Activated T-helper 9 cell treated with anti-CD3 and anti-CD28 coated beads, Interleukin-2, amount 50 U/mL, for 16 hours (primary cell): ENCODE data around the gene BROX.
"Not testable (repeated sequence)": the region's sequence is repeated elsewhere in the genome, so short reads cannot be mapped to it uniquely, and the experiment has no call there.

Experiments used
- DNase-seq: peaks from one replicate; pipeline ENCODE4 v3.0.0-alpha.2; 2020; ENCODE audit warnings: low read depth

BROX gene

GRCh38 chr1:222712253-222713090 lies at the start of gene BROX, which contains the start of gene AIDA:
BROX (plus strand) TSS chr1:222712564; CDS start chr1:222715700, 3,136 bp downstream.
AIDA (minus strand) TSS chr1:222712491; CDS start chr1:222712317, 174 bp downstream.
- peak; percentile 92 for DNase-seq

- DNase-seq: no peak
Measured at GRCh38 chr1:222663431-222663934, 48.9 kb upstream of the BROX start.

- DNase-seq: no peak
Measured at GRCh38 chr1:222665964-222666363, 46.4 kb upstream of the BROX start.

- not testable (repeated sequence) for DNase-seq
Measured at GRCh38 chr1:222668184-222668583, 44.2 kb upstream of the BROX start.

GRCh38 chr1:222669107-222669506 lies 43.3 kb upstream of the BROX start:
- not testable (repeated sequence) for DNase-seq

- no peak for DNase-seq
Measured at GRCh38 chr1:222670110-222670509, 42.3 kb upstream of the BROX start.

- DNase-seq: no peak
Measured at GRCh38 chr1:222680080-222680479, 32.3 kb upstream of the BROX start.

GRCh38 chr1:222691016-222691415 lies 21.3 kb upstream of the BROX start:
- DNase-seq: no peak

GRCh38 chr1:222694927-222695326 lies 17.4 kb upstream of the BROX start:
- no peak for DNase-seq

- no peak for DNase-seq
Measured at GRCh38 chr1:222696741-222697140, 15.6 kb upstream of the BROX start.

GRCh38 chr1:222697203-222697602 lies 15.2 kb upstream of the BROX start:
- DNase-seq: no peak

GRCh38 chr1:222697826-222698225 lies 14.5 kb upstream of the BROX start:
- DNase-seq: no peak

- DNase-seq: no peak
Measured at GRCh38 chr1:222702210-222702609, 10.2 kb upstream of the BROX start.

- DNase-seq: no peak
Measured at GRCh38 chr1:222704260-222704659, 8.1 kb upstream of the BROX start.

GRCh38 chr1:222706815-222707214 lies 5.5 kb upstream of the BROX start:
- no peak for DNase-seq

- no peak for DNase-seq
Measured at GRCh38 chr1:222709700-222710153, 2.6 kb upstream of the BROX start.

- DNase-seq: peak; percentile 35
Measured at GRCh38 chr1:222711319-222712252, 778 bp upstream of the BROX start.

- DNase-seq: peak; percentile 85
Measured at GRCh38 chr1:222713091-222713961, 962 bp downstream of the BROX start.

- DNase-seq: no peak
Measured at GRCh38 chr1:222716393-222716792, 4.0 kb downstream of the BROX start.

GRCh38 chr1:222728746-222729145 lies 16.4 kb downstream of the BROX start:
- DNase-seq: no peak

GRCh38 chr1:222730866-222731265 lies 18.5 kb downstream of the BROX start:
- DNase-seq: no peak
